HepG2 (cell line): ENCODE results near the gene SYS1. TPM values are rescaled to one million over a fixed set of nuclear protein-coding genes. Genes with fewer than 3 reads are reported as not detected.

Experiments used
- DNMT3B ChIP-seq: conservative IDR thresholded peaks from 2 replicates; pipeline ENCODE4 v1.6.1; 2016; ENCODE audit warnings: missing biosample characterization, control low read depth
- HNF4A ChIP-seq: sonication (generic); formaldehyde crosslinking; IDR thresholded peaks from 2 replicates; pipeline ENCODE4 v1.4.0; 2020; ENCODE audit warnings: missing genetic modification reagents
- MYC ChIP-seq: sonication (generic); formaldehyde crosslinking; IDR thresholded peaks from 2 replicates; pipeline ENCODE4 v1.9.0; 2021; ENCODE audit warnings: missing genetic modification reagents, borderline replicate concordance
- PAXIP1 ChIP-seq: sonication (generic); formaldehyde crosslinking; conservative IDR thresholded peaks from 2 replicates; pipeline ENCODE4 v1.4.0; 2020; ENCODE audit warnings: mild to moderate bottlenecking, missing genetic modification reagents, moderate library complexity
- RFX5 ChIP-seq: IDR thresholded peaks from 2 replicates; pipeline ENCODE4 v1.6.1; 2011; ENCODE audit warnings: low read depth, low read length, improper control_type of control experiment
- SP4 ChIP-seq: sonication (generic); formaldehyde crosslinking; IDR thresholded peaks from 2 replicates; pipeline ENCODE4 v1.8.1; 2023; ENCODE audit warnings: mild to moderate bottlenecking, missing genetic modification reagents
- SSRP1 ChIP-seq: IDR thresholded peaks from 2 replicates; pipeline ENCODE4 v1.6.1; 2016; ENCODE audit warnings: control low read depth
- ZBED4 ChIP-seq: sonication (generic); formaldehyde crosslinking; IDR thresholded peaks from 2 replicates; pipeline ENCODE4 v1.4.0; 2020; ENCODE audit warnings: missing genetic modification reagents, borderline replicate concordance
- ZFP82 ChIP-seq: sonication (generic); formaldehyde crosslinking; IDR thresholded peaks from 2 replicates; pipeline ENCODE4 v1.5.1; 2020; ENCODE audit warnings: mild to moderate bottlenecking, missing genetic modification reagents, borderline replicate concordance
- ZNF567 ChIP-seq: sonication (generic); formaldehyde crosslinking; IDR thresholded peaks from 2 replicates; pipeline ENCODE4 v1.8.1; 2023; ENCODE audit warnings: mild to moderate bottlenecking, missing genetic modification reagents, borderline replicate concordance
- ZNF7 ChIP-seq: IDR thresholded peaks from 2 replicates; pipeline ENCODE4 v1.6.1; 2016; ENCODE audit warnings: missing biosample characterization, missing genetic modification reagents
- ZNF703 ChIP-seq: sonication (generic); formaldehyde crosslinking; IDR thresholded peaks from 2 replicates; pipeline ENCODE4 v1.5.1; 2020; ENCODE audit warnings: missing genetic modification reagents, mild to moderate bottlenecking, moderate library complexity, borderline replicate concordance
- ZNF737 ChIP-seq: sonication (generic); formaldehyde crosslinking; IDR thresholded peaks from 2 replicates; pipeline ENCODE4 v1.5.0; 2020; ENCODE audit warnings: missing genetic modification reagents, mild to moderate bottlenecking, borderline replicate concordance
- polyA plus RNA-seq, 8 experiments: library from polyadenylated mRNA; depleted of rRNA in 3 of 8; stranded (reverse) in 7 of 8; unstranded in 1 of 8; fragments of >200 nt; fragmentation: Illumina TruSeq in 4 of 8; extraction: Trizol in 4 of 8; gene quantifications; 2 replicates each; pipeline versions ENCODE4 v1.2.1 to v1.2.3, GENCODE V29; 2011 to 2016; ENCODE audit warnings: low read depth in 4 of 8, missing spikeins in 1 of 8, mixed read lengths in 1 of 8; ENCODE audit not compliant: insufficient read depth in 1 of 8
- total RNA-seq, 5 experiments: library from RNA; depleted of rRNA; stranded (reverse); fragments of >200 nt; fragmentation: Illumina TruSeq; extraction: Trizol; gene quantifications; 2 replicates each; pipeline ENCODE4 v1.2.3, GENCODE V29; 2016; ENCODE audit warnings: low read depth in 1 of 5
- TF ChIP-seq, protein P1 (sequence below), 2 experiments: sonication (generic) in 1 of 2; formaldehyde crosslinking in 1 of 2; IDR thresholded peaks; 2 replicates each; pipeline versions ENCODE4 v1.4.0 to v1.6.1; 2016 to 2020; ENCODE audit warnings: borderline replicate concordance in 1 of 2, low read depth in 1 of 2, mild to moderate bottlenecking in 1 of 2, missing genetic modification reagents in 1 of 2

Gene SYS1
- total and polyA plus RNA-seq, 2 of the 13 experiments (the other 11 are each of a cell fraction or from before 2014, with no cell fraction given): 38.3 to 65.6 TPM

GRCh38 chr20:45344168-45344860, 18.6 kb upstream of the SYS1 start (continued):
- TF ChIP-seq PAXIP1 (CRISPR knock-in tag) (peak; percentile 82), RFX5 (no peak), SSRP1 (0 out of 2 replicates have a peak, but pooled peaks have one; percentile 26), SP4 (peak; percentile 41; the same call in 1 of the 2 replicates), ZFP82 (peak; percentile 56; the same call in 1 of the 2 replicates), HNF4A (CRISPR knock-in tag) (peak; percentile 66), DNMT3B (CRISPR knock-in tag) (peak; percentile 50; the same call in 1 of the 2 replicates), MYC (peak; percentile 55; the same call in 1 of the 2 replicates), ZNF567 (CRISPR knock-in tag) (0 out of 2 replicates have a peak, but pooled peaks have one; percentile 65), ZNF703 (CRISPR knock-in tag) (no peak), ZNF737 (CRISPR knock-in tag) (0 out of 2 replicates have a peak, but pooled peaks have one; percentile 66), ZBED4 (peak; percentile 61; the same call in 1 of the 2 replicates), ZNF7 (no peak)
- TF ChIP-seq, protein P1, sequence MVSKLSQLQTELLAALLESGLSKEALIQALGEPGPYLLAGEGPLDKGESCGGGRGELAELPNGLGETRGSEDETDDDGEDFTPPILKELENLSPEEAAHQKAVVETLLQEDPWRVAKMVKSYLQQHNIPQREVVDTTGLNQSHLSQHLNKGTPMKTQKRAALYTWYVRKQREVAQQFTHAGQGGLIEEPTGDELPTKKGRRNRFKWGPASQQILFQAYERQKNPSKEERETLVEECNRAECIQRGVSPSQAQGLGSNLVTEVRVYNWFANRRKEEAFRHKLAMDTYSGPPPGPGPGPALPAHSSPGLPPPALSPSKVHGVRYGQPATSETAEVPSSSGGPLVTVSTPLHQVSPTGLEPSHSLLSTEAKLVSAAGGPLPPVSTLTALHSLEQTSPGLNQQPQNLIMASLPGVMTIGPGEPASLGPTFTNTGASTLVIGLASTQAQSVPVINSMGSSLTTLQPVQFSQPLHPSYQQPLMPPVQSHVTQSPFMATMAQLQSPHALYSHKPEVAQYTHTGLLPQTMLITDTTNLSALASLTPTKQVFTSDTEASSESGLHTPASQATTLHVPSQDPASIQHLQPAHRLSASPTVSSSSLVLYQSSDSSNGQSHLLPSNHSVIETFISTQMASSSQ (IDR thresholded peaks at IDR 0.05; ENCODE audit: low read depth): peak; percentile 33; the same call in 1 of the 2 replicates
- TF ChIP-seq, protein P1 (CRISPR knock-in tag; IDR thresholded peaks at IDR 0.05; ENCODE audit: borderline replicate concordance): peak; percentile 75
